Adrenal gland (tissue), 12 donors: ENCODE measurements around the gene APCDD1L. TPM values are rescaled to one million over a fixed set of nuclear protein-coding genes. Genes with fewer than 3 reads are reported as not detected.

ENCODE experiments used
- DNase-seq, 7 donors: peaks; one replicate each; pipeline ENCODE4 v3.0.0-alpha.2; 2019 to 2020
- H3K27ac ChIP-seq, 5 donors: fragments of 200-600 bp; sonication (generic) in 4 of 5; 1 replicate in 3 of 5; 2 replicates in 2 of 5; pipeline versions ENCODE4 v1.5.1 to v1.8.0; 2016 to 2020; ENCODE audit warnings: mild to moderate bottlenecking in 1 of 5
- H3K27me3 ChIP-seq: fragments of 200-600 bp; 2 replicates; pipeline ENCODE4 v1.8.0; 2021
- H3K36me3 ChIP-seq, 2 donors: fragments of 200-600 bp; replicated peaks in 1 of 2; 1 replicate in 1 of 2; 2 replicates in 1 of 2; pipeline versions ENCODE4 v1.5.1 to v1.8.0; 2018 to 2022
- H3K4me1 ChIP-seq, 2 donors: fragments of 200-600 bp; replicated peaks in 1 of 2; 1 replicate in 1 of 2; 2 replicates in 1 of 2; pipeline versions ENCODE4 v1.5.1 to v1.8.0; 2018 to 2021
- H3K4me3 ChIP-seq, 4 donors: fragments of 200-600 bp; sonication (generic) in 3 of 4; one replicate each; pipeline ENCODE4 v1.5.1; 2016 to 2018
- H3K9me3 ChIP-seq, 3 donors: fragments of 200-600 bp; sonication (generic) in 1 of 3; replicated peaks in 1 of 3; 1 replicate in 2 of 3; 2 replicates in 1 of 3; pipeline versions ENCODE4 v1.5.1 to v1.8.0; 2016 to 2021
- POLR2A ChIP-seq, 2 donors: fragments of 450-650 bp; IDR thresholded peaks; one replicate each; pipeline ENCODE4 v1.6.1; 2017; ENCODE audit warnings: antibody characterized with exemption in 2 of 2, mild to moderate bottlenecking in 2 of 2, moderate library complexity in 1 of 2
- WGBS, 4 donors: extraction: QIAGEN DNeasy Blood & Tissue Kit in 2 of 4; methylation state at CpG; one replicate each; pipeline versions ENCODE4 v1.1.5 to v1.1.7; 2013 to 2017; 5-methylcytosine and 5-hydroxymethylcytosine counted together
- intact Hi-C, 2 donors: fragments of 100-400 bp; cut with DNase I; formaldehyde crosslinking; loops; one replicate each; pipeline versions ENCODE4 v1.14.1 to v1.15.0; 2022 to 2023
- polyA plus RNA-seq, 3 donors: library from polyadenylated mRNA; stranded (reverse); fragments of 200-250 nt in 2 of 3; fragments of 350-450 nt in 1 of 3; fragmentation: Illumina TruSeq in 1 of 3; extraction: RNeasy Lipid Tissue Mini Kit (QIAGEN cat#74804) in 1 of 3; gene quantifications; one replicate each; pipeline ENCODE4 v1.2.3, GENCODE V29; 2013 to 2014
- total RNA-seq, 9 donors: library from RNA; depleted of rRNA in 4 of 9; stranded (reverse); fragments of >200 nt in 4 of 9; fragments of 120-200 nt in 1 of 9; fragmentation: NEBNext Ultra II Directional in 1 of 9; extraction: Animal tissue kit (Norgen Biotek cat#: 25700) in 1 of 9; gene quantifications; one replicate each; pipeline versions ENCODE4 v1.1.0 to v1.2.4, GENCODE V29; 2013 to 2023
- TF ChIP-seq, protein P1 (sequence below), 6 experiments: fragments of 450-650 bp in 4 of 6; fragments of 200-600 bp in 2 of 6; sonication (generic) in 1 of 6; IDR thresholded peaks; 1 replicate in 5 of 6; 2 replicates in 1 of 6; pipeline versions ENCODE4 v1.5.1 to v1.8.0; 2016 to 2021; ENCODE audit warnings: antibody characterized with exemption in 6 of 6, mild to moderate bottlenecking in 2 of 6, moderate library complexity in 1 of 6
- donor health status: healthy with polysubstance abuse.
- donor health status: Bipolar disorder and iron deficiency.
- donor health status: DM: yes; HTN: yes; CAD: no.
- donor health status: DM: no; HTN: no; CAD: no.
- donor health status: DM: no; HTN: no; CAD: no.
- donor health status: DM: yes; HTN: yes; CAD: no.

The APCDD1L gene
- total and polyA plus RNA-seq, 12 donors: 0.06 to 0.96 (median 0.27) TPM; not detected in 4

DNA sequence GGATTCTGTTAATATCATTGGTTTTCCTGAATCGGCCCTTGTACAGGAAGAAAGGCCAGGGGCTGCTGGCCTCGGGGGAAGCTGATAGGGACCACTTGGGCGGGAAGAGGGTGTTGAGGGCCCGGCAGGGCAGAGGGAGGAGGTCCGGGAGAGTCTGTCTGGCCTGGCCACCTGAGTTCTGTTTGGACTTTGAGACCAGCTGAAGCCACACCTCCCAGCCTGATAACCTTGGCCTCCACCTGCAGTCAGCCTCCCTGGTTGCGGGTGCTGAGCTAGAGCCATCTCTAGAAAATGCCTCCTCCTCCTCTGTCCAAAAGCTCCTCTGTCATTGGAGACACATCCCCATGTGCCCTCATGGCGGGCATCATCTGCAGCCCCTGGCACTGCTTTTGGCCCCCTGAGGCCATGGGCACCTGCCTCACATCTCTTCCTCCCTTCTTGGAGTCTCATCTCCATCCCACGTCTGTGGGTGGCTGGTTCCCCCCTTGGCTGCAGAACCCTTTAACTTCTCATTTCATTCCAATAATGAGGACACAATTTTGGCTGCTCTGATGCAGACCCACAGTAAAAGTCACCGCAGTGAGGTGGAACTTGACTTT, 16.6 kb downstream of the APCDD1L start:
- intact Hi-C loops: no loop called here
- Histone ChIP-seq H3K4me3 (no peak overlapping the region), H3K4me1 (no peaks in the 10 kb centered on the region), H3K9me3 (no peaks in the 10 kb centered on the region), H3K27ac (no peak overlapping the region), H3K36me3 (no peaks in the 10 kb centered on the region), H3K27me3 (no peaks in the 10 kb centered on the region)
- DNase-seq: no peak
- WGBS, 4 donors: 76 to 89% (median 79%) methylated on average over 7 to 9 of the region's 9 CpGs
- TF ChIP-seq, protein P1, sequence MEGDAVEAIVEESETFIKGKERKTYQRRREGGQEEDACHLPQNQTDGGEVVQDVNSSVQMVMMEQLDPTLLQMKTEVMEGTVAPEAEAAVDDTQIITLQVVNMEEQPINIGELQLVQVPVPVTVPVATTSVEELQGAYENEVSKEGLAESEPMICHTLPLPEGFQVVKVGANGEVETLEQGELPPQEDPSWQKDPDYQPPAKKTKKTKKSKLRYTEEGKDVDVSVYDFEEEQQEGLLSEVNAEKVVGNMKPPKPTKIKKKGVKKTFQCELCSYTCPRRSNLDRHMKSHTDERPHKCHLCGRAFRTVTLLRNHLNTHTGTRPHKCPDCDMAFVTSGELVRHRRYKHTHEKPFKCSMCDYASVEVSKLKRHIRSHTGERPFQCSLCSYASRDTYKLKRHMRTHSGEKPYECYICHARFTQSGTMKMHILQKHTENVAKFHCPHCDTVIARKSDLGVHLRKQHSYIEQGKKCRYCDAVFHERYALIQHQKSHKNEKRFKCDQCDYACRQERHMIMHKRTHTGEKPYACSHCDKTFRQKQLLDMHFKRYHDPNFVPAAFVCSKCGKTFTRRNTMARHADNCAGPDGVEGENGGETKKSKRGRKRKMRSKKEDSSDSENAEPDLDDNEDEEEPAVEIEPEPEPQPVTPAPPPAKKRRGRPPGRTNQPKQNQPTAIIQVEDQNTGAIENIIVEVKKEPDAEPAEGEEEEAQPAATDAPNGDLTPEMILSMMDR (IDR thresholded peaks at IDR 0.05): no peak
- TF ChIP-seq POLR2A (IDR thresholded peaks at IDR 0.05): no peak

DNA sequence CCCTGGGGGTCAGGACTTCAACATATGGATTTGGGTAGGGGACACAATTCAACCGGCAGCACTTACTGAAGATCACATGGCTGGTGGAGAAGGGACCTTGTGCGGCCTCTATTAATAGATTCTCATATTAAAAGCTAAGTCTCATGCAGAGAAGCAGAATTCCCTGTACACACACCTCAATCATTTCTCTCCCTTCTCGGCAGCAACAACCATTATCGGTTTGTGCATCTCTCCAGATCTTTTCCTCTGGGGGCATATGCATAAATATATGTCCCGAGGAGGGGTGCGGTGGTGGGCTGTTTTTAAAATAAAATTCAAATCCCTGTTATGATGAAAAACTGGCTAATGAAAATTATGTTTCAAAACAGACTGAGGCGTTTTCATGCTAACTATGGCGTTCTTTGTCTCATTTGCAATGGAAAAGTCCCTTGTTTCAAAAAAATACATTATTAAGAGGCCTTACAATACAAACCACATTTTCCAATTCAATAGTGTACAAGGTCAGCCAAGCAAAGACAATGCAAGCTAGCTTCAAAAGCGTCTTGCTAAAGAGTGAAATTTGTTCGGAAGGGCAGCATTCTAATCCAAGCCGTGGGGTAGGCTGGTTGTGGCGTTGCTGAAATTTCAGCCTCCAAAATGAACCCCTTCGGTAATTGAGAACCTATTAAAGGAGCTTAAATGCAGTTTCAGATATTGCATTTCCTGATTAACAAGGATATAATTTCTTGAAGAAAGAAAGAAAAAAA, 17.3 kb downstream of the APCDD1L start:
- whole genome bisulfite sequencing, 4 donors: 91 to 93% (median 92%) methylated on average over 13 of the region's 13 CpGs

DNA sequence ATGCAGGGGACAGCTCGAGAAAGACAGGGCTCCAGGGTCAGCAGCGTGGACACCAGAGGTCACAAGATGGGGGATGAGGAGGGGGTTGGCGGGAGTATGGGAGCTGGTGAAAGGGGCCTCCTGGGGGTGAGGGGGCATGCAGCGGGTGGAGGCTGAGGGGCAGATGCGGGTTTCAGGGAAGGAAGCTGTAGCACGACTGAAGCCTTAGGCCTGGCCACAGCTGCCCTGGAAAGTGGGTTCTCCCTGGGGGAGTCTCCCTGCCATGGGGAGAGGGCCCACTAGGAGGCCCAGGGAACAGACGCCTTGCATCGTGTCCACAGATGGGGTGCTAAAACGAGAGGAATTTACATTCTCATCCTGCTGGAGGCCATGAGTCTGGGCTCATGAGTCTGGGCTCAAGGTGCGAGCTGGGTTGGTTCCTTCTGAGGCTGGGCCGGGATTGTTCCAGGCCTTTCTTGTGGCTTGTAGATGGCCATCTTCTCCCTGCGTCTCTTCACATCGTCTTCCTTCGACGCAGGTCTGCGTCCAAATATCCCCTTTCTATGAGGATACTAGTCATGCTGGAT, 18.0 kb downstream of the APCDD1L start:
- no peaks in the 10 kb centered on the region for H3K36me3 ChIP-seq
- no peaks in the 10 kb centered on the region for H3K27me3 ChIP-seq
- no peak overlapping the region for H3K4me3 ChIP-seq
- H3K27ac ChIP-seq: no peak overlapping the region
- no peak for DNase-seq
- intact Hi-C loops: no loop called here
- H3K9me3 ChIP-seq: no peaks in the 10 kb centered on the region
- WGBS, 4 donors: 90 to 95% (median 92%) methylated on average over 12 to 16 of the region's 16 CpGs
- H3K4me1 ChIP-seq: no peaks in the 10 kb centered on the region
- TF ChIP-seq, protein P1 (IDR thresholded peaks at IDR 0.05): no peak
- no peak for TF ChIP-seq POLR2A (IDR thresholded peaks at IDR 0.05)

More for the DNA sequence above, 17.3 kb downstream of the APCDD1L start:
- DNase-seq: no peak
- TF ChIP-seq, protein P1 (IDR thresholded peaks at IDR 0.05): no peak
- no peak for TF ChIP-seq POLR2A (IDR thresholded peaks at IDR 0.05)
- intact Hi-C loops: no loop called here
- Histone ChIP-seq H3K4me1 (no peaks in the 10 kb centered on the region), H3K9me3 (no peaks in the 10 kb centered on the region), H3K27me3 (no peaks in the 10 kb centered on the region), H3K4me3 (no peak overlapping the region), H3K36me3 (no peaks in the 10 kb centered on the region), H3K27ac (no peak overlapping the region)

DNA sequence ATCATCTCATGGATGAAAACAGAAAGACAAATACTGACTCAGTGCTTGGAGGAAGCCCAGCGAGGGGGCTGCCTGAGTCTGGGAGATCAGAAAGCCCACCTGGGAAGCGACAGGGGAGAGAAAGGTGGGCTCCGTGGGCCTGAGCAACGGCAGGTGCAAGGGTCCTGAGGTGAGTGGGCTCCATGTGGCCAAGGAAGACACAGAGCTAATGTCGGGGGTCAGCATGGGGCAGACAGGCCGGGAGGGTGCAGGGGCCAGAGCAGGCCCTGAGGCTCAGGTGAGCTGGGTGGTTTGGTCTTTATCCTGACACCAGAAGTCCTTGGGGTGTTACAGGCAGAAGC, 18.8 kb downstream of the APCDD1L start:
- WGBS, 4 donors: 94 to 100% (median 96%) methylated on average over 2 to 6 of the region's 6 CpGs
- no peak overlapping the region for H3K27ac ChIP-seq
- no peaks in the 10 kb centered on the region for H3K36me3 ChIP-seq
- no peaks in the 10 kb centered on the region for H3K9me3 ChIP-seq
- no peaks in the 10 kb centered on the region for H3K4me1 ChIP-seq
- intact Hi-C loops: no loop called here
- H3K4me3 ChIP-seq: no peak overlapping the region
- TF ChIP-seq POLR2A (IDR thresholded peaks at IDR 0.05): no peak
- TF ChIP-seq, protein P1 (IDR thresholded peaks at IDR 0.05): no peak
- no peaks in the 10 kb centered on the region for H3K27me3 ChIP-seq
- DNase-seq: no peak
